Upper lobe of left lung (tissue), 4 donors: ENCODE results near the gene TRAPPC3.

Experiments used
- POLR2A ChIP-seq, 4 donors: fragments of 450-650 bp; IDR thresholded peaks; one replicate each; pipeline ENCODE4 v1.5.1; 2016 to 2017; ENCODE audit warnings: antibody characterized with exemption in 4 of 4, mild to moderate bottlenecking in 2 of 4
- POLR2AphosphoS5 ChIP-seq, 2 donors: sonication (generic); formaldehyde crosslinking; IDR thresholded peaks; one replicate each; pipeline ENCODE4 v1.5.1; 2017; ENCODE audit warnings: antibody characterized with exemption in 2 of 2
- TF ChIP-seq, protein P1 (sequence below), 6 experiments: fragments of 450-650 bp in 4 of 6; fragments of 200-600 bp in 2 of 6; sonication (generic) in 2 of 6; IDR thresholded peaks; one replicate each; pipeline ENCODE4 v1.5.1; 2016 to 2019; ENCODE audit warnings: antibody characterized with exemption in 6 of 6

DNA sequence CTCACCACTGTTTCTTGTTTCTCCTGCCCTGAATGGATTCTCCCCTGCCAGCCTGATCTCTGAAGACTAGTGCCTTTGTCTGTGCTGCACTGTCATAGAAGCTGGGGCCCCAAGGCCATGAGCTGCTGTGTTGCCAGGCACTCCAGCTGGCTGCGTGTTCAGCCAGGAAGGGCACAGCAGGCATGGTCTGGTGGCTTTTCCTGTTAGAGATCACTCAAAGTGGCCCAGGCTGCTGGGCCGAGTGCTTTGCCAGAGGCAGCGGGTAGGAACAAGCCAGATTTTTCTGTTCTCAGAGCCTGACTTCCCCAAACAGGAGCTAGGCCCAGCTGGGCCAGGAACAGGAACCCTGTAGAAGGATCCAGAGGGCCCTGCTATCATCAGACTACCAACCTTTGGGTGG, 55.4 kb downstream of the TRAPPC3 start:
- TF ChIP-seq POLR2A (IDR thresholded peaks at IDR 0.05) (no peak), POLR2AphosphoS5 (IDR thresholded peaks at IDR 0.05) (no peak)
- TF ChIP-seq, protein P1, sequence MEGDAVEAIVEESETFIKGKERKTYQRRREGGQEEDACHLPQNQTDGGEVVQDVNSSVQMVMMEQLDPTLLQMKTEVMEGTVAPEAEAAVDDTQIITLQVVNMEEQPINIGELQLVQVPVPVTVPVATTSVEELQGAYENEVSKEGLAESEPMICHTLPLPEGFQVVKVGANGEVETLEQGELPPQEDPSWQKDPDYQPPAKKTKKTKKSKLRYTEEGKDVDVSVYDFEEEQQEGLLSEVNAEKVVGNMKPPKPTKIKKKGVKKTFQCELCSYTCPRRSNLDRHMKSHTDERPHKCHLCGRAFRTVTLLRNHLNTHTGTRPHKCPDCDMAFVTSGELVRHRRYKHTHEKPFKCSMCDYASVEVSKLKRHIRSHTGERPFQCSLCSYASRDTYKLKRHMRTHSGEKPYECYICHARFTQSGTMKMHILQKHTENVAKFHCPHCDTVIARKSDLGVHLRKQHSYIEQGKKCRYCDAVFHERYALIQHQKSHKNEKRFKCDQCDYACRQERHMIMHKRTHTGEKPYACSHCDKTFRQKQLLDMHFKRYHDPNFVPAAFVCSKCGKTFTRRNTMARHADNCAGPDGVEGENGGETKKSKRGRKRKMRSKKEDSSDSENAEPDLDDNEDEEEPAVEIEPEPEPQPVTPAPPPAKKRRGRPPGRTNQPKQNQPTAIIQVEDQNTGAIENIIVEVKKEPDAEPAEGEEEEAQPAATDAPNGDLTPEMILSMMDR (IDR thresholded peaks at IDR 0.05), result no peak
